ENCODE measurements around the gene NUFIP2. TPM values are rescaled to one million over a fixed set of nuclear protein-coding genes. Genes with fewer than 3 reads are reported as not detected.
A peak's percentile ranks its signal among the peaks of the same experiment; 100 is the strongest.

NUFIP2 gene
- total RNA-seq, 4 donors from 2014 or later: 27.6 to 37.6 (median 30.5) TPM

GRCh38 chr17:29263916-29264315 lies 30.0 kb downstream of the NUFIP2 start:
- intact Hi-C loops (cut with DNase I): no loop called here
- no peaks in the 10 kb centered on the region for H3K9me3 ChIP-seq
- DNase-seq (ENCODE audit: extremely low spot score): no peak
- no peak overlapping the region for H3K4me3 ChIP-seq
- H3K4me1 ChIP-seq: peaks cover 2 to 32% (median 30%) of the 10 kb centered on the region in 4 donors
- H3K27ac ChIP-seq (replicated peaks in 1 of 4): no peak overlapping the region
- H3K27me3 ChIP-seq: no peaks in the 10 kb centered on the region
- H3K36me3 ChIP-seq: peaks cover 28 to 79% (median 54%) of the 10 kb centered on the region in 4 donors
- 80% methylated on average over 5 of the region's 5 CpGs for WGBS
- TF ChIP-seq POLR2A (IDR thresholded peaks at IDR 0.05; ENCODE audit: low read depth) (no peak), CTCF (IDR thresholded peaks at IDR 0.05) (no peak), POLR2AphosphoS5 (IDR thresholded peaks at IDR 0.05) (no peak), EP300 (IDR thresholded peaks at IDR 0.05) (no peak)

GRCh38 chr17:29257756-29258155 lies 36.2 kb downstream of the NUFIP2 start:
- peak in 1 of 2 donors; percentile 28 for TF ChIP-seq POLR2AphosphoS5 (IDR thresholded peaks at IDR 0.05)
- no peak for TF ChIP-seq CTCF (IDR thresholded peaks at IDR 0.05)
- H3K4me1 ChIP-seq: peaks cover 44 to 73% (median 69%) of the 10 kb centered on the region in 4 donors
- intact Hi-C loops (cut with DNase I): loop anchor here (2.0 to 5.0 kb wide), 2 partner anchors 35 to 77 kb away; partner anchors contain the start of genes MYO18A and NUFIP2
- 61% methylated on average over 3 of the region's 3 CpGs for WGBS
- no peaks in the 10 kb centered on the region for H3K9me3 ChIP-seq
- peak overlapping the region; percentile 64 to 77 (median 72) for H3K27ac ChIP-seq (replicated peaks in 1 of 4)
- no peaks in the 10 kb centered on the region for H3K27me3 ChIP-seq
- H3K36me3 ChIP-seq: peaks cover 3 to 35% (median 20%) of the 10 kb centered on the region in 4 donors
- peak overlapping the region; percentile 3 to 37 (median 30) for H3K4me3 ChIP-seq
- no peak for DNase-seq (ENCODE audit: extremely low spot score)

- H3K9me3 ChIP-seq: no peaks in the 10 kb centered on the region
- no peaks in the 10 kb centered on the region for H3K27me3 ChIP-seq
- H3K36me3 ChIP-seq: peaks cover 0 to 27% (median 15%) of the 10 kb centered on the region in 4 donors
- 27% methylated on average over 8 of the region's 8 CpGs for WGBS
- peak overlapping the region; percentile 3 to 37 (median 30) for H3K4me3 ChIP-seq
- H3K27ac ChIP-seq (replicated peaks in 1 of 4): peak overlapping the region; percentile 64 to 77 (median 72)
- H3K4me1 ChIP-seq: peaks cover 44 to 71% (median 63%) of the 10 kb centered on the region in 4 donors
- intact Hi-C loops (cut with DNase I): loop anchor here (5.0 kb wide), 1 partner anchor 35 kb away; the partner anchor contains the start of gene NUFIP2
- no peak for TF ChIP-seq CTCF (IDR thresholded peaks at IDR 0.05)
- no peak for TF ChIP-seq EP300 (IDR thresholded peaks at IDR 0.05)
- no peak for TF ChIP-seq POLR2A (IDR thresholded peaks at IDR 0.05; ENCODE audit: low read depth)
- TF ChIP-seq POLR2AphosphoS5 (IDR thresholded peaks at IDR 0.05): no peak
- no peak for DNase-seq (ENCODE audit: extremely low spot score)
These were observed 37.0 kb downstream of the NUFIP2 start for GRCh38 chr17:29256735-29257466.

GRCh38 chr17:29255926-29256522 lies 37.9 kb downstream of the NUFIP2 start:
- DNase-seq (ENCODE audit: extremely low spot score): no peak
- TF ChIP-seq CTCF (IDR thresholded peaks at IDR 0.05) (no peak), POLR2A (IDR thresholded peaks at IDR 0.05; ENCODE audit: low read depth) (no peak)
- 68% methylated on average over 4 of the region's 4 CpGs for WGBS
- H3K27me3 ChIP-seq: no peaks in the 10 kb centered on the region
- peak overlapping the region; percentile 15 to 77 (median 69) for H3K27ac ChIP-seq (replicated peaks in 1 of 4)
- H3K4me3 ChIP-seq: no peak overlapping the region
- intact Hi-C loops (cut with DNase I): loop anchor here (5.0 kb wide), 1 partner anchor 36 kb away; the partner anchor contains the start of gene NUFIP2
- H3K9me3 ChIP-seq: no peaks in the 10 kb centered on the region
- peaks cover 44 to 62% (median 55%) of the 10 kb centered on the region in 4 donors for H3K4me1 ChIP-seq
- peaks cover 0 to 21% (median 9%) of the 10 kb centered on the region in 4 donors for H3K36me3 ChIP-seq

Measured in esophagus muscularis mucosa (tissue), 4 donors.